CD4-positive, alpha-beta T cell treated with Interleukin-4 for 4 hours (primary cell): ENCODE results near the gene TRIP12.
"Not testable (repeated sequence)": the region's sequence is repeated elsewhere in the genome, so short reads cannot be mapped to it uniquely, and the experiment has no call there.

ENCODE experiments used
- DNase-seq: peaks from one replicate; pipeline ENCODE4 v3.0.0-alpha.2; 2020

The TRIP12 gene

GRCh38 chr2:229818230-229818629 is 103.6 kb downstream of the TRIP12 start:
- no peak for DNase-seq

DNA sequence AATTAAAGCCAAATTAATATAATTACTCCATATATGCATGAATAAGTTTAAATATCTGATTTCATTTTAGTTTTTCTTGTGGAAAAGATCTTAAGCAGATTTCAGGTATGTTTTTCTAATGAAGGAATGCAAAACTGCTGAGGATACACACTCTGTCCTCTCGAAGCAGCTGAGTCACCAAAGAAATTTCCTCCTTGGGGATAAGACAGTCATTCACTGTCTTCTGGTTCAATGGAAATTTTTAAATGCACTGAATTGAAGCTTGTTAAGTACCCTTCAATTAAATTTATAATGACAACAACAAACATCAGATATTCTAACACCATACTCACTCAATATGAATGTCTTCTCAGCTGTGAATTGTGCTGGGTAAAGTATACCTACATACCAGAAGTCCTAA is 106.0 kb downstream of the TRIP12 start:
- DNase-seq: no peak

DNA sequence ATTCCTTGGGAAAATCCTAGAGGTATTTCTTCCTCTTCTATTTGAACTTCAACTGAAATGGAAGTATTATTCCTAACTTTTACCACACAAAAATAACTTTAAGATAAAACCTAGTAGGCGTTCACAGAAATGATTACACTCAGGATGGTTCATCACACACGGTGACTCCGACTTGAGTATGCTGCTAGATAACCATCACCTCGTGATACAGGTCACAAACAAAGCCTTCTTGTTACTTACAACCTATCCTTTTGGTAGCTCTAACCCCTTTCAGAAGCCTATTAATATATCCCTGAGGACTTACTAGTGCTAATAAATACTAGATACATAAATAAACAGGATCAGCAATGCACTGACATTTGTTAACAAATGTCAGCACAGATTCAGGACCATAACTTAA is 106.5 kb downstream of the TRIP12 start:
- no peak for DNase-seq

GRCh38 chr2:229810786-229811185 is 111.0 kb downstream of the TRIP12 start:
- no peak for DNase-seq

DNA sequence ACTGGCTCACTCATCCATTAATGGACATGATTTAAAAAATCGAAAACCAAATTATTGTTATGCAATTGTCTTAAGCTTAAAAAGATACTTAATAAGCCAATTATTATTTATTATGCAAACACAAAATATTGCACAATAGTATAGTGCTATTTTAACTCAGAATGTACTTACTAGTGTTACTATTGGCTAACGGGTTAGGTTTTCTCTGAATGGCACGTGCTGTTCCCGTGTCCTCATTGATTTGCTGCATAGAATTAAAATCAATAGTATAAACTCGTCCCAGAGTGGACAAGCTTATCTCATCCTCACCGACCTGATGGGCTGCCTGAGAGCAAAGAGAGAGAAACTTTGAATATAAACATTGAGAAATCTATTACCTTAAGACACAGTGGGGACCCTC is 116.2 kb downstream of the TRIP12 start:
- DNase-seq: no peak

DNA sequence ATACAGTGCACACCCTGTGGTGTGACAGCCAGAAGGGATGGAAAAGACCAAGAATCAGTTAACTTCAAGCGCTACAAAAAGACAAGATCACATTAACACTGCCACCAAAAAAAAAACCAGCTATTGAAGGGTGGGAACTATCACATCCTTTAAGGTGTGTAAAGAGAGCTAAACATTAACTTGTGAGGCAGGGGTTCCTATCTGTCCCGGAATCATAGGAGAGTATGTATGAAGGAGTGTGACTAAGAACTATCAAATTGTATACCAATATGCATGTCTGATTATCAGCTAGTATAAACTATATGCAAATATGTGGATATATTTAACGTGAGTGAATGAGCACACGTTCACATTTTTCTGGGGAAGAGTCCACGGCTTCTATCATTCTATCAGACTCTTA is 119.0 kb downstream of the TRIP12 start:
- DNase-seq: no peak

- DNase-seq: peak; percentile 67
Measured at GRCh38 chr2:229800997-229801754, 120.6 kb downstream of the TRIP12 start.

DNA sequence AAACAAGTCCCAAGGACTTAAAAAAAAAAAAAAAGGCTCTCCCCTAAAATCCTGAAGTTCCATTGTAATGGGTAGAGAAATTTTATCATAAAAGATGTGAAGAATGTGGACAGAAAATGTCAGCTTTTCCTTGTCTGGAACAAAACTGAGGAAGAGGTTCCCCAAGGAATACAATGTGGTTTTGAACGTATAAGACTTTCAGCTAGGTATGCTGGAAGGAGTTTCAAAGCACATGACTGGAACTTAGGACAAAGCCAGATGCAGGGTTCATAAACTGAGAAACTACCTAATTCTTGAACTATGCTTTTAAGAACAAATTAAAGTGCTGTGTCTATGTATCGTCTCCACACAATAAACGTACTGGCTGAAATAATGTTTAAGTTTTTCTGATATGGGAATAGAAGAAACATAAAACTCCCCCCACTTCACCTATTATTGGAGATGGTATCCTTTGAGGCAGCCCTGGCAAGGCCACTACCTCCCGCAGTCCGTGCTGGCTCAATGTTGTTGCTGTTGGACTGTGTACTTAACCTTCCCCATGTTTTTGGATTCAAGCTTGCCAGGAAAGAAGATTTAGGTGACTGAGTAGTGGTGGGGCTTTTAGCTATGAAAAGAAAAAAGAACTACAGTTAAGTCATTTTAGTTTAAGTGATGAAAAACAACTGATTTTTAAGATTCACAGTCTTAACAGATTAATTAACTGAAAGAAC is 123.2 kb downstream of the TRIP12 start:
- no peak for DNase-seq

DNA sequence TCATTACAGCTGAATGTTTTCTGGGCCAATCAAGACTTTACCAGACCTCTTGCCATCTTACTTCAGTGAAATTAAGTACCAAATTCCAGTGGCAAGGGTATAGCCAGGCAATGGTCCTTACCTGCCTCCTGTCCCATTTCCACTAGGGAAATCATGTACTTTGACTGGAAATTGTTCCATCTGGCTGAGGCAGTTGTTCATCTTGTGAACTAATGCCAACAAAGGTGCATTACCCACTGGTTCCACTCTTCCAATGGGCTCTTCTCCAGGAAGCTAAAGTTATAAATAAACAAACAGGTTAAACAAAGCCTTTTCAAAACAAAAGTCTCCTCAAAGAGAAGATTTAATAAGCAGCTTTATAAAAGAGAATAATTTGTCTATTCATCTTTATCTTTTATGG is 126.8 kb downstream of the TRIP12 start:
- no peak for DNase-seq

DNA sequence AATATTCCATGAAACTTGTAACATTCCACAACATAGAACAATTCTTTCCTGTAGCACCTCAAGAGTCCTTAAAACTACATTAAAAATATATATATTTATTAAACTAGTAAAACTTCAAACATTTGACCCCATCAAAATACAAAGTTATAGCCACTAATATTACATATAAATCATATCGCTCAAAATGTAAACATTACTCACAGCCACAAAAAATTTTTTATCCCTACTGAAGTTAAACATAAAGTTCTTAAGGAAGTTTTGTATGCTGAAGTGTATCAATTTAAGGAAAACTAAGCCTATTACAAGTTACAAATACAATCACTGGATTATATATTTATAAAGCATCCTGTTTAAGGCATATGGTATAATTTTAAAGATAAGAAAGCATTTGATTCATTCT is 127.2 kb downstream of the TRIP12 start:
- no peak for DNase-seq

DNA sequence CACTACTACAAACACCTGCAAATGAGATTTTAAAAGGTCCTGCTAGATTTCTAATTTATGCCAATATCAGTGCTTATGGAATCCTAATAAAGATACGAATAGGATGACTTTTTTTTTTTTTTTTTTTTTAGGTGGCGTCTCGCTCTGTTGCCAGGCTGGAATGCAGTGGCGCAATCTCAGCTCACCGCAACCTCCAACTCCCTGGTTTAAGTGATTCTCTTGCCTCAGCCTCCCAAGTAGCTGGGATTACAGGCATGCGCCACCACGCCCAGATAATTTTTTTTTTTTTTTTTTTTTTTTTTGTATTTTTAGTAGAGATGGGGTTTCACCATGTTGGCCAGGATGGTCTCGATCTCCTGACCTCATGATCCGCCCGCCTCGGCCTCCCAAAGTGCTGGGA is 135.5 kb downstream of the TRIP12 start:
- not testable (repeated sequence) for DNase-seq

GRCh38 chr2:229784791-229785190 is 137.0 kb downstream of the TRIP12 start:
- no peak for DNase-seq

GRCh38 chr2:229783108-229783721 is 138.6 kb downstream of the TRIP12 start:
- no peak for DNase-seq

- DNase-seq: peak; percentile 26
Measured at GRCh38 chr2:229780856-229781773, 140.7 kb downstream of the TRIP12 start.

GRCh38 chr2:229779650-229780049 is 142.2 kb downstream of the TRIP12 start:
- no peak for DNase-seq

GRCh38 chr2:229777716-229778115 is 144.1 kb downstream of the TRIP12 start:
- DNase-seq: no peak

DNA sequence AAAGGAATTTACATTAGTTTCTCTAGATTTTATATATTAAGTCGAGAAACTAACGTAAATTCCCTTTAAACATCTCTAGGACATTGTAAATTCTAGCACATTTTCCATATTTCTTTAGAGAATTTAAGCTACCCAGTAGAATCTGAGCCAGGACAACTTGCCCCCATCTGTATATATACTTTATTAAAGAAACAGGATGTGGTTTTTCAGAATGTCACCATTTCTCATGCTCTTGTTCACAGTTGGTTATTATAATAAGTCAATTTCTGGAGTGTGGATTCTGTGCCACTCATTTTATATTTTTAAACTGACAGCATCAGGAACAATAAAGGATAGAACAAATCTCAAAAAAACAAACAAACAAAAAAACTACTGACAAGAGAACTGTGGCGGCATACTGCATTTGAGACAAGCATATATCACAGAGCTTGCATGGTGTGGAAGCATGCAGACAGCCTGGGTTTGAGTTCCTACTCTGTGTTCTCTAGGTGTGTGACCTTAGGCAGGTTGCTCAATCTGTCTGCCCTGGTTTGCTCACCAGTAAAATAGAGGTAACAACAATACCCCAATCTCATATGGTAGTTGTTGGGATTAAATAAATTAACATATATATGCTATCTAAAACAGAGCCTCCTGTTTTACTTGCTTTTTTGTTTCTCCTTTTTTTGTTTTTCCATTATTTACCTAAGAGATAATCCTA is 146.0 kb downstream of the TRIP12 start:
- peak; percentile 20 for DNase-seq

- no peak for DNase-seq
Measured at GRCh38 chr2:229774237-229774636, 147.6 kb downstream of the TRIP12 start.

- no peak for DNase-seq
Measured at GRCh38 chr2:229768235-229768634, 153.6 kb downstream of the TRIP12 start.

DNA sequence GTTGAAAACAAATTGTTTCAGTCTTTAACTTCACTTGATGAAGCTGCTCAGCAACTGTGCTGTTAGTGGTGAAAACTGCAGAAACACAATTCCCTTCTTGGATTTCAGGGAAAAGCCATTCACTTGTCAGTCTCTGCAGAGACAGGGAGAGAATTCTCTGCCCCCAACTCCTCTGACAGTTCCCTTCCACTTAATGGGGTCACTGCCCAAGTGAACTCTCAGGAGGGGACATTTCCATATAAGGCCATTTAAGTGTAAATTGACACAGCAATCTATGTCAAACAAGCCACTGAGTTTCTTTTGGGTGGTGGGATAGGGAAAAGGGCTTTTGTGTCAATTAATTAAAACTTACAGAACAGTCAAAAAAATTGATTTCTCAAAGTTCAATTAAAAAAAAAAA is 156.1 kb downstream of the TRIP12 start:
- no peak for DNase-seq

DNA sequence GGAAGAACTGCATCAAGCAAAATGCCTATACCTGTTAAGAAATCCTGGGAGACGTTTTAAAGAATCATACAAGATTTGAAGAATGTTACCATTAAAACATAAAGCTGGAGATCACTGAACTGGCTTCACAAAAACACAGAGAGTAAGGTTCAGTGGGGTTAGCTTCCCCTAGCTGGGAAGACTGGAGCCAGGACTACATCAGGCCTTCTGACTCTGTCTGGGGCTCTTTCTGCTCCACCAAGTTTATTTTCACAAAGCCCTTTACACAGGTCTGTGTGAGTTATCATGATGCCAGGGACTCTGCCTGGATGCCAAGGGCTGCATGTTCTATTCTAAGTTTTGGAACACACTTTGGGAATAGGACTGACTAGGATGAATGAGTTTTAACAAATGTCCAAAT is 160.1 kb downstream of the TRIP12 start:
- no peak for DNase-seq

DNA sequence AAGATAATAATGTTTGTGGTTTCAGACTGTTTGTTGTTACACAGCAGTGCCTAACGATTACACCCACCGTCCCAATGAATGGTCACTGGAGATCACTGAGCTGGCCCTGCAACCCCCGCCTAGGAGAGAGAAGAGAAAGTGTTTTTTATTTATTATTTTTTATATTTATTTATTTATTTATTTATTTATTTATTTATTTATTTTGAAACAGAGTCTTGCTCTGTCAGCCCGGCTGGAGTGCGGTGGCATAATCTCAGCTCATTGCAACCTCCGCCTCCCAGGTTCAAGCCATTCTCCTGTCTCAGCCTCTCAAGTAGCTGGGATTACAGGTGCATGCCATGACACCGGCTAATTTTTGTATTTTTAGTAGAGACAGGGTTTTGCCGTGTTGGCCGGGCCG is 164.3 kb downstream of the TRIP12 start:
- not testable (repeated sequence) for DNase-seq
